GM21423 (cell line): ENCODE measurements around the gene CEP170B.
"Not testable (repeated sequence)": the region's sequence is repeated elsewhere in the genome, so short reads cannot be mapped to it uniquely, and the experiment has no call there.

Experiments used
- ATAC-seq: cut with Tn5 transposase; IDR thresholded peaks from one replicate; pipeline ENCODE4 v1.9.1; 2021; ENCODE audit warnings: mild to moderate bottlenecking, moderate library complexity; ENCODE audit not compliant: unreplicated experiment

CEP170B gene

GRCh38 chr14:104843442-104844305 lies 21.4 kb upstream of the CEP170B start:
- ATAC-seq: no peak

- no peak for ATAC-seq
Measured at GRCh38 chr14:104844306-104845032, 20.6 kb upstream of the CEP170B start.

GRCh38 chr14:104845033-104845666 lies 19.9 kb upstream of the CEP170B start:
- no peak for ATAC-seq

DNA sequence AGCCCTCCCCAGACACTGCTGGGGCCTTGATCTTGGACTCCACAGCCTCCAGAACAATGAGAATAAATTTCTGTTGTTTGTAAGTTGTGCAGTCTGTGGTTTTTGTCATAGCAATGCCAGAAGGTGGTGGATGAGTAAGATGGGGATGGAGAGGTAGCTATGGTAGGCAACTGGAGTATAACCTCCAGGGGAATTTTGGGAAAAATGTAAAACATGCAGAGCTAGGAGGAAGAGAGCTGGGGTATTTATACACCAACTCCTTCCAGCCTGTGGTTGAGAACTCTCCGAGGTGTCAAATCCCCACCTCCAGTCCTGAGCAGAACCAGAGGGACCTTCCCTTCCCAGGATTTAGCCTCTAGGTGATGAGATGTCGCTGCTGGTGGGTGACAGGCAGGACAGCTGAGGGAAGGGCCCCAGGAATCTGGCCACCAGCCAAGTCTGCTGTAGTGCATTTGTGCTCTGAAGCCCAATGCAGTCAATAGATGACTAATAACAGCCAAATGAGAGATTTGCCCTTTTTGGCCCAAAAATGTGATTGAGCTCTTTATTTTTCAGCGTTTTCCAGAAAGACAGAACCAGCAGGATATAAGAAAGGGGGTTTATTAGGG lies 19.1 kb upstream of the CEP170B start:
- ATAC-seq: no peak

DNA sequence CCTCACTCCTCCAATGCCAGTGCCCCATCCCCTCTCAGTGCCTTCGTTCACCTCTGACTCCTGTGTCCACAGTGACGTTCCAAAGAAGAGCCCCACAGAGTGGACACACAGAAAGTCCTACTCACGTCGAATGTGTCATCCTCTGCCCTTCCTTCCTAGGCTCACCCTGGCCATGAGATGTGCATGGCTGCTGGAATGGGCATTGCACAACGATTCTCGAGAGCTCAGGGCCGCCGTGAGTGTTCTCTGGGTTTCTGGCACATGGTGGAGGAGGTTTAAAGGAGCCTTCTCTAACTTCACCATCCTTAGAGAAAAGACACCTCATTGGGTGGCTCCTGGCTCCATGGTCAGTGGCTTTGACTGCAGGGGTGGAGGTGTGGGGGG lies 12.8 kb upstream of the CEP170B start:
- no peak for ATAC-seq

- no peak for ATAC-seq
Measured at GRCh38 chr14:104855532-104856090, 9.5 kb upstream of the CEP170B start.

GRCh38 chr14:104856157-104856868 lies 8.8 kb upstream of the CEP170B start:
- no peak for ATAC-seq

DNA sequence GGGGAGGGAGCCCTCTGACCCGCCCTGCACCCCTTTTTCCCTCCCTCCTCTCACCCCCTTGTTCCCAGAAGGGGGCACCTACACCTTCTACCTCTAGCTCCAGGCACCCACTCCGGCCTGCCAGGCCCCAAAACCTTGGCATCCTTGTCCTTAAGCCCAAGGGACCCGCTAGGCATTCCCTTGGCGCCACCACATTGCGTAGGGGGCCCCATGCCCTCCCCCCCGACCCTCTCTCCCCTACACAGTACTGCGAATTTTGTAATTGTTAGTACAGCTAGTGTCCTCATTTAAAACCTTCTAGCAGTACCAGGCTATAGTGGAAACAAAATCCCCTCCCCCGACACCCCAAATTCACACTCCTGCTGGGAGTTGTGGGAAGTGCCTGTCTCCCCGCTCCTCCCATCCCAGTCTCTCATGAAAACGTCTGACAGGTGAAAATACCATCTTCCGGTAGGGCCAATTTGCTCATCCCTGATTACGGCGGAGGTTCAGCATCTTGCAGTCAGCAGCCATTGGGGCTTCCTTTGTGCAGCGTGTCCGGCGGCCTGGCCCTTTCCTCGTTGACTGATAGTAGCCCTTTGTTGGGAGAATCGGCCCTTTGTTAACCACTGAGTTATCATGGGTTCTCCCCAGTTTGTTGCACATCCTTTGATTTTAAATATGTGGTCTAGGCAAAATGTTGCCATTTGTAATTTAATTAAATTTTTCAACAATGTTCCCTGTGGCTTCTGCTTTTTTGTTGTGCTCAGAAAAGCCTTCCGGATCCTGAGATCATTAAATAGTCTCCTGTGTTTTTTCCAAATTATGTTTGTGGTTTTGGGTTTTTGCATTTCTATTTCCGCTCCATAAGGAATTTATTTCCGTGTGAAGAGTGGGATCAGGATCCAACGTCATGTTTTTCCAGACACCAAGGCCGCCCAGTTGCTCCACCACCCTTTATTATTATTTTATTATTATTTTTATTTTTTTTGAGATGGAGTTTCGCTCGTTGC lies 7.9 kb upstream of the CEP170B start:
- no peak for ATAC-seq

DNA sequence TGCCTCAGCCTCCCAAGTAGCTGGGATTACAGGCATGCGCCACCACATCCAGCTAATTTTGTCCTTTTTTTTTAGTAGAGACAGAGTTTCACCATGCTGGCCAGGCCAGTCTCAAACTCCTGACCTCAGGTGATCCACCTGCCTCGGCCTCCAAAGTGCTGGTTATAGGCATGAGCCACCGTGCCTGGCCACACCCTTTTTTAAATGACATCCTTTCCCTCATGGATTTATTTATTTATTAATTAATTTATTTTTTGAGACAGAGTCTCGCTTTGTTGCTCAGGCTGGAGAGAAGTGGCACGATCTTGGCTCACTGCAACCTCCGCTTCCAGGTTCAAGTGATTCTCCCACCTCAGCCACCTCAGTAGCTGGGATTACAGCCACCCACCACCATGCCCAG lies 7.1 kb upstream of the CEP170B start:
- ATAC-seq: not testable (repeated sequence)

- no peak for ATAC-seq
Measured at GRCh38 chr14:104858811-104859426, 6.1 kb upstream of the CEP170B start.

- no peak for ATAC-seq
Measured at GRCh38 chr14:104859900-104860299, 5.2 kb upstream of the CEP170B start.

GRCh38 chr14:104860414-104860813 lies 4.7 kb upstream of the CEP170B start:
- ATAC-seq: no peak

- ATAC-seq: no peak
Measured at GRCh38 chr14:104863131-104863862, 1.8 kb upstream of the CEP170B start.

- no peak for ATAC-seq
Measured at GRCh38 chr14:104863923-104864266, 1.2 kb upstream of the CEP170B start.

- no peak for ATAC-seq
Measured at GRCh38 chr14:104864267-104865080, 594 bp upstream of the CEP170B start.

DNA sequence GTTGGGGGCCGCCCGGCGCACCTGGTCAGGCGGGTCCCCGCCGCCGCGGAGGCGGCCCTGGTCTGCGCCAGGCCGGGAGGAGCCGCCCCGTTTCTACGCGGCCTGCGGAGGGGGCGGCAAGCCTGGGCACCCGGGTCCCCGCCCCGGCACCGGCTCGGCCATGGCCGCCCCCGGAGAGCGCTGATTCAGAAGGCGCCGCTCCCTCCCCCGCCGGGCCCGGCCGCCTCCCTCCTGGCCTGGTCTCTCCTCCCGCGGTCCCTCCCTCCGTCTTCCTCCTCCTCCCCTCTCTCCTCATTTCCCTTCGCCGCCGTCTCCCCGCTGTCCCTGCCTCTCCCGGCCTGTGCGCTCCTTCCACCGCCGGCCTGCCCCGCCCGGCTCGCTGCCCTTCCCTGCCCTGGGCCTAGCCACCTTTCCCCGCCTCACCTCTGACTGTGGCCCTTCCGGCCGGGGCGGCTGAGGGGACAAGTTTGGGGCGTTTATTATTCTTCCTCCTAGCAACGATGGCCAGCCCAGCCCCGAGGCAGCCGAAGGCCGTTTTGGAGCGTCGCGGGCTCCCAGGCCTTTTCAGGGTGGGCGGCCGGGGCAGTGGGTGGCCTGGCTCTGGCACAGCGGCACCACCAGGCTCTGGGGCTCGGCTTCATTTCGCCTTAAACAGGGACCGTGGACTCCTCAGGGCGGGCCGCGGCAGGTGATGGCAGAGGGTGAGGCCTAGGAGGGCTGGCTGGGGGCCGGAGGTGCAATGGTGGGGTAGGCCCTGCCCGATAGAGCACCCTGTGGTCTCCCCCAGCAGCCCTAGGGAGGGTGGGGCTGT lies 768 bp downstream of the CEP170B start:
- no peak for ATAC-seq
